Fibroblast of skin of left biceps (primary cell): ENCODE data around the gene RRP12.
A peak's percentile ranks its signal among the peaks of the same experiment; 100 is the strongest.

Experiments
- DNase-seq, 2 experiments: peaks; one replicate each; pipeline ENCODE4 v3.0.0-alpha.2; 2013; ENCODE audit warnings: low read depth in 2 of 2

The RRP12 gene

DNA sequence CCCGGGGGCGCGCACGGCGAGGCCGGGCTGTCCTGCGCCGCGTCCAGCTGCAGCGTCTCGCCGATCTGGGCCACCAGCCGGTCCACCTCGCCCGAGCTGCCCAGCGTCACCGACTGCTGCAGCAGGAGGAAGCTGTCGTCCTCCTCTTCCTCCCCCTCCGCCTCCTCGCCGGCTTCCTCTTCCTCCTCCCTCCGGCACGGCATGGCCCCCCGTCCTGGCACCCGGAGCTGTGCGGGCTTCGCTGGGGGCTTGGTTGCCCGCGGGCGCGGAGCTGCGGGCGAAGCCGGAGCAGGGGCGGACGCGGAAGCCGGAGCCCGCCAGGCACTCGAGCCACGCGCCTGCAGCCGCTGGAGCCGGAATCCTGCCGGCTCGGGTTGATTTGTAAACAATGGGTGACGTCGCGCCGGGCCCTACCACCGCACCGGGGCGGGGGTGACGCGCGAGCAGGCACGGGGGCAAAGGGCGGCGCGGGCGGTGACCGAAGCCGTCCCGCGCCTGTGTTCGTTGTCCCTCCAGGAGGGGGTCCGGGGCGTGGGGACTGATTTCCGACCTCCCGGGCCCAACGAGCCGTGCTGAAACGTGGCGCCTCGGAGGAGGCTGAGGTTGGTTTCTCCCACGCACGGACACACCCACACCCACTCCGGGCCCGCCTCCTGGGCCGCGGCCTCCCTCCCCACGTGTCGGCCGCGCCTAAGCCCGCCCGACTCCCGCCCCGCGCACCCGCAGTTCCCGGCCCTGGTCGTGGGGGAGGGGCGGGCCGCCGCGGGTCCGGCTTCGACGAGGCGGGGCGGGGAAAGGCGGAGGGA is 66.6 kb downstream of the RRP12 start, which contains the start of gene FRAT2:
FRAT2 (minus strand) TSS at position 360 of the 806 bp plus-strand sequence; CDS start at position 203, 157 bp downstream.
- DNase-seq = peak; percentile 79 to 83

GRCh38 chr10:97333601-97334369 is 67.4 kb downstream of the RRP12 start:
- no peak for DNase-seq

DNA sequence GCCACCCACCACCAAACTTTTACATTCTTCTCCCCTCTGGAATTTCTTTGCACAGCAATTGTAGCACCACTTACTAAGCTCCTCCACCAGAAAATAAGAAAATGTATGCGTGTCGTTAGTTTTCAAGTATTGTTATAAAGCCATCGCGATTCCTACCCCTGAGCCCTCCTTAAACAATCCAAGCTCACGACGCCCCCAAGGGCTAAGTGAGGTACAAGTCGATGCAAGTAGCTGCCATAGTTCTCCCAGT is 67.9 kb downstream of the RRP12 start:
- DNase-seq = no peak

DNA sequence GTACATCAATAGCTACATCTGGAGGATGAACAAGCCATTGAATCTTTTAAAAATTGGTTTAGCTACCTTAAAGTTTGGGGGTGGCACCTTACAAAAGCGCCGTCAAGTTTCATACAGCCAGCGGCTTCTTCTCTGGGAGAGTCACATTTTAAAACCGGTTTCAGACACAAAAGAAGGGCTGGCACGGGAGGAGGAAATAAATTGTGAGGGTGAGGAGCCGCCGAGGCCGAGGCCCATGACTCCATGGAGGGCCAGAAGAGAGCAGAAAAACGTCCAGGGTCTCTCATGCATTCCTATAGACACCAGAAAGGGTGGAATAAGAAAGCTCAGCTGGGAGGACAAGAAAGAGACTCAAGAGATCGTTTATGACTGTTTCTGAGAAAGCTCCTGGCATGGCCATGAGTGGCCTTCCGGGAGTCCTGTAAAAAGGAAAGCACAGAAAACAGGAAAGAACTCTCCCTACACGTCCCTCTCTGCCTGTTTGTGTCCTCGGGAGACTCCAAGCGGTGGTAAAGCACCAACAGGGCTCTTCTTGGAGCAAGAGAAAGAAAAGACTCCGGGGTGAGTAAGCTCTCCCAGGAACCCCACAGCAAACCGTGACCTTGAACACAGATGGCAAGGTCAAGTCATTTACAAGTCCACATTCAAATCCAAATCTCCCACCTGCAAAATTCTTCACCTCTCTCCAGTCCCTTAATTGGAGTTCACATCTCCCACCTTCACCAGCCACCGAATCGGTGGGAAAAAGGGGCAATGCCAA is 68.4 kb downstream of the RRP12 start:
- peak; percentile 25 to 29 for DNase-seq

- no peak for DNase-seq
Observed at GRCh38 chr10:97331153-97331703, 69.9 kb downstream of the RRP12 start.

DNA sequence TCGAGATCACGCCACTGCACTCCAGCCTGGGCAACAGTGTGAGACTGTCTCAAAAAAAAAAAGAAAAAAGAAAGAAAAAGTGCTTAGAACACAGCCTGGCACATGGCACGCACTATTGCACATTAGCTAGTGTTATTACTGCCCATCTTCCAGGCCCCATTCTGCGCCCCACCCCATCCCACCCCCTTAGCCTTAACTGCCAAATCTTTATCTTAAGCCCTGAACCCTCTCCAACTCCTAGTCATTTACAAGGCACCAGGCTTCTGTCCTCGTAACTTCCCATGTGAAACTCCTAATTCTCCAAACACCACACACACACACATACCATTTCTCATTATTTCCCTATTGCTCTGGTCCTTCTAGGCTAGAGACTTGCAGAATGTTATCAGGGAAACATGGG is 71.4 kb downstream of the RRP12 start:
- no peak for DNase-seq

- DNase-seq = no peak
Observed at GRCh38 chr10:97328646-97329453, 72.3 kb downstream of the RRP12 start.

- no peak for DNase-seq
Observed at GRCh38 chr10:97327348-97328294, 73.5 kb downstream of the RRP12 start.

DNA sequence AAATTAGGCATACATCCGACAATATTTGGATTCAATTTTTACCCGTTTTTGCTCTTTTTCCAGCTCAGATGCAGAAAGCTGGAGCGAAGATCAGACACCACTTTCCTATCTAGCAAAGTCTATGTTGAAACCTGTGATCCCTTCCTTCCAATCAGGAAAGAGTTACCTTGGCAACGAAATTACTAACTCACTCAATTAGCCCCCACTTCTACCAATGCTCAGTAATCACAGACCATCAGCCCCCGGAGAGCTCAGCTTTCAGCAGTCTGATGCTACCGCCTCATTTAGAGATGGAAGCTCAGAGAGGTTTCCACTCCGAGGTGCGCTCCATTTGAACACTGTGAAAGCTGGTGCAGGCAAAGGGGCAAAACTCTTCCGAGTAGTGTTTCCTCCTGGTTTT is 75.4 kb downstream of the RRP12 start:
- DNase-seq = no peak

DNA sequence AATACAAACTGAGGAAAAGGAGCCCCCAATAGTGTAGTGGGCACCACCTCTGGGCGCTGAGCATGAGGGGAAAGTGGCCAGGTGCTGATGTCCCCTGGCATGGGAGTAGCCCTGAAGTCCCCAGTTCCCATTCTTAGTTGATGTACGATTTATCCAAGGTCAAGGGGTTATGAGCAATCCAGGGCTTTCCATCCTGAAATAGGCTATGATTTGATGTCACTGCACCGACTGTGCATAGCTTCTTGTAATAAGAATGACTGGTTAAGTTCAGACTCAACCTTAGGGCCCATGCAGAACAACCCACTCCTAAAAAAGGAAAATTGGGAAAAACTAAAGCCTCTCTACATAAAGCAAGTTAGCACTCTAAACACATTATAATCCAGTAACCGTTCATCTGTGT is 77.6 kb downstream of the RRP12 start:
- DNase-seq = no peak

- no peak for DNase-seq
Observed at GRCh38 chr10:97321804-97322190, 79.3 kb downstream of the RRP12 start.

- no peak for DNase-seq
Observed at GRCh38 chr10:97321032-97321803, 79.9 kb downstream of the RRP12 start.

- DNase-seq = no peak
Observed at GRCh38 chr10:97320480-97321031, 80.6 kb downstream of the RRP12 start.

GRCh38 chr10:97319671-97320479 is 81.3 kb downstream of the RRP12 start:
- no peak for DNase-seq

- peak; percentile 73 for DNase-seq
Observed at GRCh38 chr10:97318772-97319651, 82.1 kb downstream of the RRP12 start, which contains the start of gene FRAT1. Gene FRAT1 (plus strand): TSS chr10:97319271. CDS start chr10:97319454, 183 bp downstream.

- no peak for DNase-seq
Observed at GRCh38 chr10:97314671-97315070, 86.5 kb downstream of the RRP12 start.

GRCh38 chr10:97312897-97313296 is 88.2 kb downstream of the RRP12 start:
- DNase-seq = no peak
